ENCODE data around the gene SYN1. TPM values are rescaled to one million over a fixed set of nuclear protein-coding genes. Genes with fewer than 3 reads are reported as not detected.
A peak's percentile ranks its signal among the peaks of the same experiment; 100 is the strongest.

Gene SYN1
- polyA plus RNA-seq, 2 of the 4 experiments (the other 2 are of a cell fraction), result 0.05 TPM; not detected in 1

DNA sequence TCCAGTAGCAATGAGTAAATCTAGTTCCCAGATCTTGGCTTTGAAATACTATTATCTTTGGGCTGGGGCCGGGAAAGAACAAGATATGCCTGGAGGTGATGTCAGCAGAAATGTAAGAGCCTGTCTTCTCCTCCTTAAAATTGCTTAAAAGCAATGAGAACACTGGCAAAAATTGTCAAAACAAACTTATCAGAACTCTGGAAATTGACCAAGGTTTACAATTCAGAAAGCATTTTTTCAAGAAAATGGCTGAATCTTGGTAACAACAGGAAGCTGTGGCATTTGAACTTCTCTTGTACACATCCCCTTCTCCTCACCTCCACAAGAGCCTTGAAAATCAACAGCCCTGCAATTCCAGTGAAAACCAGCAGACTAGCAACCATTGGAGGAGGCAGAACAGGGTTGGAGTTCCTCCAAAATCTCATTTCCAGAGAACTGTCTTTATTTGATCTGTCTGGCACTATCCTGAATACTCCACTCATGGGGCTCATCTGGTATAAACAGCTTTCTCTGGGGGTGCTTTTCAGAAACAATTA, 23.9 kb downstream of the SYN1 start:
- H3K4me3 ChIP-seq, result no peak overlapping the region
- ATAC-seq (no peak), FAIRE-seq (peak; percentile 70), DNase-seq (ENCODE audit: low read depth in 1 of 2, low spot score in 1 of 2) (no peak)
- H3K4me1 ChIP-seq, result no peaks in the 10 kb centered on the region
- no peak overlapping the region for H3K4me2 ChIP-seq
- CTCF ChIA-PET, result interaction anchor here (1.0 kb wide), 1 partner anchor 55 kb away, joined by 3 read pairs; no protein-coding TSS in a partner anchor
- TF ChIP-seq NPAS2 (CRISPR knock-in tag; IDR thresholded peaks at IDR 0.05; ENCODE audit: borderline replicate concordance), result no peak
- TF ChIP-seq, protein P1, sequence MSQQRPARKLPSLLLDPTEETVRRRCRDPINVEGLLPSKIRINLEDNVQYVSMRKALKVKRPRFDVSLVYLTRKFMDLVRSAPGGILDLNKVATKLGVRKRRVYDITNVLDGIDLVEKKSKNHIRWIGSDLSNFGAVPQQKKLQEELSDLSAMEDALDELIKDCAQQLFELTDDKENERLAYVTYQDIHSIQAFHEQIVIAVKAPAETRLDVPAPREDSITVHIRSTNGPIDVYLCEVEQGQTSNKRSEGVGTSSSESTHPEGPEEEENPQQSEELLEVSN (IDR thresholded peaks at IDR 0.05; ENCODE audit: borderline replicate concordance, low read depth), result no peak
- no peak for TF ChIP-seq EHF (CRISPR knock-in tag; IDR thresholded peaks at IDR 0.05)
- TF ChIP-seq POLR2A (IDR thresholded peaks at IDR 0.05; ENCODE audit: low read length), result no peak
- no peak for TF ChIP-seq HOXB5 (CRISPR knock-in tag; IDR thresholded peaks at IDR 0.05)
- no peak for TF ChIP-seq KDM1A (IDR thresholded peaks at IDR 0.05; ENCODE audit: low read depth)
- TF ChIP-seq RCOR1 (IDR thresholded peaks at IDR 0.05; ENCODE audit: low read depth, low read length), result no peak
- no peak for TF ChIP-seq HMGXB4 (CRISPR knock-in tag; IDR thresholded peaks at IDR 0.05; ENCODE audit: borderline replicate concordance)
- no peak for TF ChIP-seq MAFK (IDR thresholded peaks at IDR 0.05; ENCODE audit: partially characterized antibody)
- TF ChIP-seq NR3C1 (IDR thresholded peaks at IDR 0.05), result no peak
- no peak for TF ChIP-seq ZNF302 (CRISPR knock-in tag; IDR thresholded peaks at IDR 0.05)
- TF ChIP-seq RAD21 (conservative IDR thresholded peaks at IDR 0.05 in 1 of 2, IDR thresholded peaks at IDR 0.05 in 1 of 2), result no peak
- no peak for TF ChIP-seq HDAC2 (IDR thresholded peaks at IDR 0.05)
- TF ChIP-seq FOSL2 (IDR thresholded peaks at IDR 0.05), result no peak
- TF ChIP-seq FOSL2 (CRISPR knock-in tag; IDR thresholded peaks at IDR 0.05), result no peak
- TF ChIP-seq CBX2 (IDR thresholded peaks at IDR 0.05; ENCODE audit: borderline replicate concordance, low read depth), result no peak
- TF ChIP-seq TFCP2L1 (CRISPR knock-in tag; IDR thresholded peaks at IDR 0.05), result no peak
- TF ChIP-seq ESRRA (IDR thresholded peaks at IDR 0.05; ENCODE audit: borderline replicate concordance, low read length), result no peak
- TF ChIP-seq NFE2L2 (conservative IDR thresholded peaks at IDR 0.05; ENCODE audit: low read length), result no peak
- TF ChIP-seq MAX (IDR thresholded peaks at IDR 0.05), result no peak
- no peak overlapping the region for H3K27ac ChIP-seq
- POLR2A ChIA-PET, result no interaction called here
- no peaks in the 10 kb centered on the region; the same call in 2 of the 3 replicates for H3K9me3 ChIP-seq
- 4% methylated on average over 1 of the region's 1 CpG for WGBS (ENCODE audit: missing lambda C conversion rate)

DNA sequence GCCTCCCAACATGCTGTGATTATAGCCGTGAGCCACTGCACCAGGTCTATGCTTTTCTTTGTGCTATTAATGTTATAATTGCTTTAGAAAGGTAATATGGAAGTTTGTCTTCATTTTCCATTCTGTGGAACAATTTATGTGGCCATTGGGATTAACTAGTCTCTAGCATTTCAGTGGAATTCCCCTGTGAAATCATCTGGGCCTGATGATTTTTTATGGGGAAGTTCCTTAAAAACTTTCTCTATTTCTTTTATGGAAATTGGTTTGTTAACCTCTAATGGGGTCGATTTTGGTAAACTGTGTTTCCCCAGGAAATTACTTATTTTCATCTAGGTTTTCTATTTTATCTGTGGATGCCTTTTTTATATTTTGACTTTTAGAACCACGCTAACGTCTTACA, 26.1 kb downstream of the SYN1 start:
- no peak overlapping the region for H3K4me3 ChIP-seq
- FAIRE-seq, result no peak
- no peak overlapping the region for H3K27ac ChIP-seq
- POLR2A ChIA-PET, result no interaction called here
- no peaks in the 10 kb centered on the region; the same call in 2 of the 3 replicates for H3K9me3 ChIP-seq
- ATAC-seq, result no peak
- H3K4me1 ChIP-seq, result no peaks in the 10 kb centered on the region
- WGBS (ENCODE audit: missing lambda C conversion rate), result 3% methylated on average over 4 of the region's 4 CpGs
- TF ChIP-seq RARB (CRISPR knock-in tag; IDR thresholded peaks at IDR 0.05), result no peak
- no peak for TF ChIP-seq SMC3 (IDR thresholded peaks at IDR 0.05)
- TF ChIP-seq ZNF302 (CRISPR knock-in tag; IDR thresholded peaks at IDR 0.05), result no peak
- TF ChIP-seq NPAS2 (CRISPR knock-in tag; IDR thresholded peaks at IDR 0.05; ENCODE audit: borderline replicate concordance), result no peak
- no peak for TF ChIP-seq JUNB (IDR thresholded peaks at IDR 0.05)
- no peak for TF ChIP-seq ZC3H11A (IDR thresholded peaks at IDR 0.05)
- TF ChIP-seq, protein P1 (IDR thresholded peaks at IDR 0.05; ENCODE audit: borderline replicate concordance, low read depth), result no peak
- no peak for TF ChIP-seq PBX3 (IDR thresholded peaks at IDR 0.05)
- TF ChIP-seq SREBF2 (IDR thresholded peaks at IDR 0.05), result no peak
- CTCF ChIA-PET, result no interaction called here
- H3K4me2 ChIP-seq, result no peak overlapping the region
- DNase-seq (ENCODE audit: low read depth in 1 of 2, low spot score in 1 of 2), result no peak

All from A549 (cell line).